Fibroblast of pulmonary artery (primary cell): ENCODE results near the gene TNFSF9.
"Not testable (repeated sequence)": the region's sequence is repeated elsewhere in the genome, so short reads cannot be mapped to it uniquely, and the experiment has no call there.

Experiments
- DNase-seq: peaks from one replicate; pipeline ENCODE4 v3.0.0-alpha.2; 2010; ENCODE audit warnings: low read depth
- H3K4me3 ChIP-seq: replicated peaks from 2 replicates; pipeline ENCODE4 v1.5.1; 2011; ENCODE audit warnings: low read depth, mild to moderate bottlenecking, control low read depth, low read length, moderate library complexity
- CTCF ChIP-seq: IDR thresholded peaks from 2 replicates; pipeline ENCODE4 v1.5.1; 2011; ENCODE audit warnings: mild to moderate bottlenecking, control low read depth, low read length, inconsistent platforms; ENCODE audit errors: missing control alignments

The TNFSF9 gene

GRCh38 chr19:6577476-6578125 is 46.8 kb downstream of the TNFSF9 start:
- no peak overlapping the region for H3K4me3 ChIP-seq
- DNase-seq: no peak
- no peak for TF ChIP-seq CTCF

- H3K4me3 ChIP-seq: no peak overlapping the region
- TF ChIP-seq CTCF: no peak
- no peak for DNase-seq
Measured at GRCh38 chr19:6579450-6580178, 48.8 kb downstream of the TNFSF9 start.

GRCh38 chr19:6580313-6580712 is 49.5 kb downstream of the TNFSF9 start:
- peak; percentile 27 for DNase-seq
- no peak overlapping the region for H3K4me3 ChIP-seq
- TF ChIP-seq CTCF: no peak

GRCh38 chr19:6582515-6583484 is 52.0 kb downstream of the TNFSF9 start:
- H3K4me3 ChIP-seq, DNase-seq: not testable (repeated sequence)
